ENCODE measurements around the gene VGLL4.

VGLL4 gene

DNA sequence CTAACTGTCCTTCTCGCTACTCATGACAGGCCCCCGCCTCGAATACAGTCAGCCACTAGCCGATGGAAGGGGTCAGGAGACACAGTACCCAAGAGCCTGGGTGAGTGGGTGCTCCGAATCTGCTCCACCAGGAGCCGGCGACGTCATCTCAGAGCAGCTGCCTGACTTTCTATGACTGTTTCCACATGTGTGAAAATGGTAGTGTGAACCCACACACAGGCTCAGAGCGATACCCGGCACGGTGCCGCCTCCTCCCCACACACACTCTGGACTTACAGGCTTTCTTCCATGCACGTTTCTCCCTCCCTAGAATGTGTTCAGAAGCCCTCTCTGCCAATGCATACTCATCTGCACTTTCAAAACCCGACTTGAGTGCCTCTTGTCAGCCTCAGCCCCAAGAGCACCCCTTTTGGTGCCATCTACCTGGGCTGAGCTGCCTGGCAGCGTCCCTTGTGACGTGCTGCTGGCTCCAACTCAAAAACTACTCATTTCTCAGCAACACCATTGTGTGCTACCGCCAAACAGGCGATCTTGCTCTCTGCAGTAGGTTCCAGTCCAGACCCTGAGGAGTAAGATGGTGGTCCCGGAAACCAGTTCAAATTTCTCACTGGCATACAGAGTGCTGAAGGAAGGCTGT, 29.7 kb downstream of the VGLL4 start:
- in situ Hi-C loops (cut with HindIII; ENCODE audit: low pct_ligation_motif_present, low pct_unique_long_range_greater_than_20kb, low sequenced_read_pairs), result no loop called here
- DNase-seq, result no peak

DNA sequence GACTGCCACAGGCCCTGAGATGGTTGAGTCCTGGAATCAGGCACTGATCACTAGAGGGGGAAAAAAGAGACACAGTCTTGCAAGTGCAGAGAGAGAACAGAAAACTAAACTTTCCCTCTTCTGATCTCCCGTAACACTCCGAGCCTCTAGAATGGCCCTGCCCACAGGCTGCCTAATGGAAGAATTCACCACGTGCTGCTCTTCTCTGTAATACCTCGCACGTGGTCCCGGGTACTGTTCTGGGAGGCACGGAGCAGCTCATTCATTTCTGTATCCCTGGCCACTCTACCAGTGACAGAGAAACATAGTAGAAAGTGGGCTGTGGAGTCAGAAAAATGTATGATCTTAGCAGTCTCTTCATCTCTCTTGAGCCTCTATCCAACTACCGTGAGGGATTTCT, 30.4 kb downstream of the VGLL4 start:
- in situ Hi-C loops (cut with HindIII; ENCODE audit: low pct_ligation_motif_present, low pct_unique_long_range_greater_than_20kb, low sequenced_read_pairs), result no loop called here
- no peak for DNase-seq

DNA sequence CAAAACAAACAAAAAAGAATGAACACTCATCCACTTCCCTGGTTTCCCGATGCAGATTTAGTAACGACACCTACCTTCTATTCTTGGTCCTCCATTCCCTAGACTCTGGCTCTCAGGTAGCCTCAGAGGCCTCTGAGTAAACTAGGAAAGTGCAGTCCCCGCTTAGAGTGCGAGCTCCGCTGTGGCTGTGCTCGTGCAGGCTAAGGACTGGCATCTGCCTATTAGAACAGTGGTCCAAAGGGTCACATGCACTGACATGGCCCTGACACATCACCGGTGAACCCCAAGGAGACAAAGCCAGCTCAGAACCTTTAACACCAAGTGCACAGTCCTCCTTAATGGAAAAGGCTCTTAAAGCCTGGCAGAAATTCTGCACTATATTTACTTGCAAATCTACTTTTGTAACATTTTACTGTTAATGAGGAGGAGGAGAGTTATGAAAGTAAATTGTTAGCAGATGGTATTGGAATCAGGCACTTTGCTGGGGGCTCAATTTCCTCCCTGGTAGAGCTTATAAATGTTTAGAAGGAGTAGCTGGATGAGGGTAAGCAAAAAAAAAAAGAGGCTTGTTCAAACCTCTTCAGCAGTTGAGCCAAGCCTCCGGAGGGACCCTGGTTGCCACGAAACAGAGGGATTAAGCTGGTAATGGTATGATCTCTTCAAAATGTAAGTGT, 31.1 kb downstream of the VGLL4 start:
- in situ Hi-C loops (cut with HindIII; ENCODE audit: low pct_ligation_motif_present, low pct_unique_long_range_greater_than_20kb, low sequenced_read_pairs), result no loop called here
- DNase-seq, result no peak

DNA sequence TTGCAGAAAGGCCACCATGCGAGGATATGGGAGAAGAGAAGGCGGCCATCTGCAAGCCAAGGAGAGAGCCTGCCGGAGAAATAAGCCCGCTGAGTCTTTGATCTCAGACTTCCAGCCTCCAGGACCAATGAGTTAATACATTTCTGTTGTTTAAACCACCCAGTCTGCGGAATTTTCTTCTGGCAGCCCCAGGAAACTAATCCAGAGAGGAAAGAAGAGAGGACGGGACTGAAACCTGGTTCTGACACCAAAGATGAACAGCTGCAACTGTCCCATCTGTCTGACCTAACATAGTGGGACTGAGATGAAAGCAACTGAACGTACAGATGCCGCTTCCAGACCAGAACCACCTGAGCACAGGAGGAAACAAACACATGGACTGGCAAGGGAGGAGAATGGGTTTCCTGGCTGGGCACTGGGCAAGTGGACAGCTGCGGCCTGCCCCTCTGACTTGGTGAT, 32.3 kb downstream of the VGLL4 start:
- in situ Hi-C loops (cut with HindIII; ENCODE audit: low pct_ligation_motif_present, low pct_unique_long_range_greater_than_20kb, low sequenced_read_pairs), result no loop called here
- no peak for DNase-seq

- in situ Hi-C loops (cut with HindIII; ENCODE audit: low pct_ligation_motif_present, low pct_unique_long_range_greater_than_20kb, low sequenced_read_pairs), result no loop called here
- no peak for DNase-seq
Measured at GRCh38 chr3:11610700-11611275, 32.9 kb downstream of the VGLL4 start.

- DNase-seq, result no peak
- in situ Hi-C loops (cut with HindIII; ENCODE audit: low pct_ligation_motif_present, low pct_unique_long_range_greater_than_20kb, low sequenced_read_pairs), result no loop called here
Measured at GRCh38 chr3:11610044-11610671, 33.6 kb downstream of the VGLL4 start.

DNA sequence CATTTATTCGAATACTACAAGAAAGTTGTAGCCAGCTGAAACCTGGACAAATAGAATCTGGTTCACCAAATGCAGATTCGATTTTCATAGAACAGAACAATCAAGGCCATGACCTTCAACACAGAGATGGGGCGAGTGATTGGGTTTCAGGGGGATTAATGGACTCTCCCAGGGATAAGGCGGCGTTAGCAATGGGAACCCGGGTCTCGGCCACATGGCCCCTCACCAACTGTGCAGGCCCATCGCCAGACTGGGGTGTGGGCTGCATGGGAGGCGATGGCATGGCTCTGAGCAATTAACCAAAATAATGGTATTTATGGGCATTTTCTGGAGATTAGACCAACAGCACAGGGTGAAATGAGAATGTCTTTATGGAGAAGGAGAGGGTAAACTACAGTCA, 34.2 kb downstream of the VGLL4 start:
- in situ Hi-C loops (cut with HindIII; ENCODE audit: low pct_ligation_motif_present, low pct_unique_long_range_greater_than_20kb, low sequenced_read_pairs), result no loop called here

GRCh38 chr3:11607816-11608215, 35.9 kb downstream of the VGLL4 start:
- in situ Hi-C loops (cut with HindIII; ENCODE audit: low pct_ligation_motif_present, low pct_unique_long_range_greater_than_20kb, low sequenced_read_pairs), result no loop called here
- no peak for DNase-seq

More for the DNA sequence above, 34.2 kb downstream of the VGLL4 start:
- DNase-seq, result no peak

DNA sequence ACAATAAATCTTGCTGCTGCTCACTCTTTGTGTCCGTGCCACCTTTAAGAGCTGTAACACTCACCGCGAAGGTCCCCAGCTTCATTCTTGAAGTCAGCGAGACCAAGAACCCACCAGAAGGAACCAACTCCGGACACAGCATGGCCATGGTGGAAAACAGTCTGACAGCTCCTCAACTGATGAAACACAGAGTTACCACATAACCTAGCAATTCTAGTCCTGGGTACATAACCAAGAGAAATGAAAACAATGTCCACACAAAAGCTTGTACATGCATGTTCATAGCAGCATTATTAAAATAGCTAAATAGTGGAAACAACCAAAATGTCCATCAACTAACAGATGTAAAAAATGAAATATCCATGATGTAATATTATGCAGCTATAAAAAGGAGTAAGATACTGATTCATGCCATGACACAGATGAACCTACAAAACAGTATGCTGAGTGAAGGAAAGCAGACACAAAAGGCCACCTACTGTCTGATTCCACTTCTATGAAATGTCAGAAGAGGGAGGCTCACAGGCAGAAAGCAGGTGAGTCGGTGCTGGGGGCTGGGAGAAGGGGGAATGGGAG, 36.8 kb downstream of the VGLL4 start:
- in situ Hi-C loops (cut with HindIII; ENCODE audit: low pct_ligation_motif_present, low pct_unique_long_range_greater_than_20kb, low sequenced_read_pairs), result no loop called here
- no peak for DNase-seq

DNA sequence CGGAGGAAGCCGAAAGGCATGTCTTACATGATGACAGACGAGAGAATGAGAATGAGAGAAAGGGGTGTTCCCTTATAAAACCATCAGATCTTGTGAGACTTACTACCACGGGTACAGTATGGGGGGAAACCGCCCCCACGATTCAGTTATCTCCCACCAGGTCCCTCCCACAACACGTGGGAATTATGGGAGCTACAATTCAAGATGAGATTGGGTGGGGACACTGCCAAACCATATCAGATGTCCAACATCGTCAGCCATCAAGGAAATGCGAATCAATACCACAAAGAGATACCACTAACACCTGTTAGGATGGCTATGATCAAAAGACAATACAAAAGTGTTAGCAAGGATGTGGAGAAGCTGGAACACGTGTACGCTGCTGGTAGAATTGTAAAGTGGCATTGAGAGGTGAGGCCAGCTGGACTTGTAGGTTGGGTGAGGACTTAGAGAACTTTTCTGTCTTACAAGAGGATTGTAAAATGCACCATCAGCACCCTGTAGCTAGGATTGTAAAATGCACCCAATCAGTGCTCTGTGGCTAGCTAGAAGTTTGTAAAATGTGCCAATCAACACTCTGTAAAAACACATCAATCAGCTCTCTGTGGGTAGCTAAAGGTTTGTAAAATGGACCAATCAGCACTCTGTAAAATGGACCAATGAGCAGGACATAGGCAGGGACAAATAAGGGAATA, 37.5 kb downstream of the VGLL4 start:
- in situ Hi-C loops (cut with HindIII; ENCODE audit: low pct_ligation_motif_present, low pct_unique_long_range_greater_than_20kb, low sequenced_read_pairs), result no loop called here
- DNase-seq, result no peak

DNA sequence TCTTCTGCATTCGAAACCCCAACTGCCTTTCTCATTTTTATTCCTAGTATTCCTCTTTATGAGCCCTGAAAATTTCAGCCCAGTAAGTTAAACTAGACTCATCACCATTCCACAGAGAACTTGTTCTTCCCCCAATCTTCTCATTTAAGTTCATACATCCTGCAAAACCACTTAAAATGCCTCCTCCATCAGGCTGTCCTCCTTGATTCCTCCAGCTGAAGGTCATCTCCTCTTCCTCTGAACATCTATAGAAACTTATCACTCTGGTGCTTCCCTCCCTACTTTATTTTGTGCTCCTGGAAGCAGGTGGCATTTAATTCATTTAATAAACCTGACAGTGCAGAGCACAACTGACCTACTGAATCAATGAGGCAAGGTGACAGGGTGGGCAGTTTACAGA, 38.3 kb downstream of the VGLL4 start:
- no peak for DNase-seq
- in situ Hi-C loops (cut with HindIII; ENCODE audit: low pct_ligation_motif_present, low pct_unique_long_range_greater_than_20kb, low sequenced_read_pairs), result no loop called here

GRCh38 chr3:11604139-11604892, 39.4 kb downstream of the VGLL4 start:
- in situ Hi-C loops (cut with HindIII; ENCODE audit: low pct_ligation_motif_present, low pct_unique_long_range_greater_than_20kb, low sequenced_read_pairs), result no loop called here

GRCh38 chr3:11603628-11604027, 40.1 kb downstream of the VGLL4 start:
- in situ Hi-C loops (cut with HindIII; ENCODE audit: low pct_ligation_motif_present, low pct_unique_long_range_greater_than_20kb, low sequenced_read_pairs), result no loop called here
- DNase-seq, result no peak

More at GRCh38 chr3:11604139-11604892, 39.4 kb downstream of the VGLL4 start:
- no peak for DNase-seq

DNA sequence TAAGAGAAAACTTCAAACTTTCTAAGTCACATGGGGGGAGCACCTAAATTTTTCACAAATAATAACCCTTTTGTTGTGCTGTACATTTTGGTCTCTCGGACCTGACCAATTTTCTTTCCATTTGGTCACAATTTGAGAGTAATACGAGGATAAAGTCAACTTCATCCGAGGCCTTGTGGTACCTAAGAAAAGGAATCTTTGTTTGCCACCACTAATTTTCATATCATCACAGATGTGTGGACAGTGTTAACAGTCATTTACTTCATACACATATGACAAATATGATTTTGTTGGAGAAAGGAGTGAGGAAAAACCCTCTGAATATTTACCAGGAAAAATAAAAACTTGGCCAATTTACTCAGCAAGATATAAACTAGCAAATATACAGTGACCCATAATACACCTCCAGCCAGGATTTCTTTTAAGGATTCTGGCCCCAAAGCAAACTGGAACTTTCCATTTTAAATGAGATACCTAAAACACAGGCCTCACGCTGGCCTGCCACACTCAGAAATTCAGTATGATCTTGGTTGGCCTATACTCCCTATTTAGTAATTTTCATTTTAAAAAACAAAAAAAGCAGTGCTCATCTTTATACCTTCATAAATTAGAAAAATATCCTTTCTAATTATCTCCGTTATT, 40.7 kb downstream of the VGLL4 start:
- in situ Hi-C loops (cut with HindIII; ENCODE audit: low pct_ligation_motif_present, low pct_unique_long_range_greater_than_20kb, low sequenced_read_pairs), result no loop called here

DNA sequence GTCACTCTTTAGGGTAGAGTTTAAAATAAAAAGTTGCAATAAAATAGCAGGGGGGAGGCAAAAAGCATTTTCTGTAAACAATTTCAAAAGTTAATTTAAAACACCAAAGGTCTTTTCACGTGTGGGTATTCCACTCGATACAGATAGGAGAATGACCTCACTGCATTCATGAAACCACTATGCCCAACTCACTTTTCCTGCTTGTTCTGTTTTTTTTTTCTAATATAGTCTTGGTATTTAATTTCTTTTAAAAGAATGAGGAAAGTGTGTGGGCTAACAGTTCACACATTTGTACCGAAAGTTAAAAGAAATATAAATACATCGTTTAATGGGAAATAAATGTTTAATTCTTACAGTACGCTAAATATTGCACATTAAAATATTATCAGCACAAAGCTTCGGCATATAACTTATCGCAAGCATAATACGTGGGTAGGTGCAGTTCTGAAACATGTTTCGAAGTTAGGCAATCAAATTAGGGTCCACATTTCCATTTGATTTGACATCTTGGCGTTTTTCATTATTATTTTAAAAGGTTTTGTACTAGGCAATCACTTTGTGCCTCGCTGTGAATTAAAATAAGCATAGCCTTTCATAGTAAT, 41.4 kb downstream of the VGLL4 start:
- DNase-seq, result no peak
- in situ Hi-C loops (cut with HindIII; ENCODE audit: low pct_ligation_motif_present, low pct_unique_long_range_greater_than_20kb, low sequenced_read_pairs), result no loop called here

More for the DNA sequence above, 40.7 kb downstream of the VGLL4 start:
- DNase-seq, result no peak

DNA sequence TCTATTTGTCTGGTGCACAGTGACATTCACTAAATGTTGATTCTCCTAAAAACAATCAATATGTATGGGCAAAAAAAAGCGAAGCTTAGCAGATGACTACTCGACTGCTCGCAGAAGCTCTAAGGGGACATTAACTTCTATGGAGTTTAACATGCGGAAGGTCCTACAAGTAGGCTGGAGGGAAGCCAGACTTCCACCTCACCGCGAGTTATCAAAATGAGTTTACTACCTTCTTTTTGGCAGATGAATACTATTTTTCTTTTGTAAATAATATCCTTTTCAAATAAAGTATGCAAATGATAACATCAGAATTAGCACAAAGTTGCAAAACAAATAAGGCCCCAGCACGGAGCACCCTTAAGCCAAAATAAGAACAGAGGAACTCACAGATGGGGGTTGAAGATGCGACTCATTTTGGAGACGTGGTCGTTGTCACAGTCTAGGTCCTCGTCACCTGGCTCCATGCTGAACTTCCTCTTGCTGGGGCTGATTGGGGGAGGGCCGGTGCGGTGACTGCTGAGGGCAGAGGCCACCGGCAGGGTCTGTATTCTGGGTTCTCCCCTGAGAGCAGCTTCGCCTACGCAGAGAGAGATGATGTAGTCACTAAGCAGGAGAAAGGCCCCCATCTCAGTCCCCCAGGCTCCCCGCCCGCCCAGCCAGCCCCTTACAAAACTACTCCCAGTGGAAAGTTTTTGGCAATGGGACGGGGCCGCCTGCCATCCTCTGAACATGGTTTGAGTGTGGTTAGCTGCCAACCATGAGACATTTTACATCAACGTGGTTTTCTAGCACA, 42.1 kb downstream of the VGLL4 start:
- no peak for DNase-seq
- in situ Hi-C loops (cut with HindIII; ENCODE audit: low pct_ligation_motif_present, low pct_unique_long_range_greater_than_20kb, low sequenced_read_pairs), result no loop called here

All from ACHN (cell line).